Heart left ventricle (tissue), 16 donors: ENCODE measurements around the gene PTPN11. TPM values are rescaled to one million over a fixed set of nuclear protein-coding genes. Genes with fewer than 3 reads are reported as not detected.

Experiments
- ATAC-seq, 4 donors: fragments of 200-7000 bp; cut with Tn5 transposase; one replicate each; pipeline ENCODE4 v1.9.1; 2020 to 2022; ENCODE audit warnings: moderate library complexity in 4 of 4, mild to moderate bottlenecking in 3 of 4, moderate number of reproducible peaks in 1 of 4
- DNase-seq, 5 donors: peaks; one replicate each; pipeline ENCODE4 v3.0.0-alpha.2; 2020
- H3K27ac ChIP-seq, 12 donors: fragments of 200-600 bp; sonication (generic) in 4 of 12; one replicate each; pipeline versions ENCODE4 v1.5.0 to v1.8.0; 2016 to 2022; ENCODE audit warnings: mild to moderate bottlenecking in 2 of 12
- H3K27me3 ChIP-seq, 9 donors: fragments of 200-600 bp; sonication (generic) in 2 of 9; one replicate each; pipeline versions ENCODE4 v1.5.1 to v1.8.0; 2016 to 2022; ENCODE audit warnings: mild to moderate bottlenecking in 3 of 9
- H3K36me3 ChIP-seq, 9 donors: fragments of 200-600 bp; sonication (generic) in 2 of 9; one replicate each; pipeline versions ENCODE4 v1.5.0 to v1.8.0; 2018 to 2022; ENCODE audit warnings: mild to moderate bottlenecking in 2 of 9
- H3K4me1 ChIP-seq, 12 donors: fragments of 200-600 bp; sonication (generic) in 4 of 12; one replicate each; pipeline versions ENCODE4 v1.5.0 to v1.8.0; 2016 to 2022; ENCODE audit warnings: mild to moderate bottlenecking in 3 of 12
- H3K4me3 ChIP-seq, 12 donors: fragments of 200-600 bp; sonication (generic) in 4 of 12; one replicate each; pipeline versions ENCODE4 v1.5.0 to v1.8.0; 2017 to 2022; ENCODE audit warnings: mild to moderate bottlenecking in 9 of 12, moderate library complexity in 4 of 12
- H3K9me3 ChIP-seq, 12 donors: fragments of 200-600 bp; sonication (generic) in 4 of 12; one replicate each; pipeline versions ENCODE4 v1.5.0 to v1.8.0; 2016 to 2022; ENCODE audit warnings: mild to moderate bottlenecking in 1 of 12
- POLR2A ChIP-seq, 2 donors: fragments of 450-650 bp; IDR thresholded peaks; one replicate each; pipeline ENCODE4 v1.6.1; 2017; ENCODE audit warnings: antibody characterized with exemption in 2 of 2, mild to moderate bottlenecking in 2 of 2, moderate library complexity in 2 of 2
- WGBS, 4 donors: extraction: QIAGEN DNeasy Blood & Tissue Kit in 2 of 4; methylation state at CpG; one replicate each; pipeline versions ENCODE4 v1.1.5 to v1.1.7; 2013 to 2018; 5-methylcytosine and 5-hydroxymethylcytosine counted together
- intact Hi-C, 10 donors: fragments of 100-400 bp; cut with DNase I; formaldehyde crosslinking; loops; one replicate each; pipeline versions ENCODE4 v1.11.1 to v1.14.2; 2022
- polyA plus RNA-seq, 2 donors: library from polyadenylated mRNA; stranded (reverse); fragments of 200-250 nt; gene quantifications; one replicate each; pipeline ENCODE4 v1.2.3, GENCODE V29; 2013
- total RNA-seq, 9 donors: library from RNA; depleted of rRNA in 2 of 9; stranded (reverse); fragments of >200 nt in 2 of 9; fragmentation: NEBNext Ultra II Directional in 3 of 9; extraction: Animal tissue kit (Norgen Biotek cat#: 25700) in 3 of 9; gene quantifications; one replicate each; pipeline versions ENCODE4 v1.1.0 to v1.2.4, GENCODE V29; 2016 to 2023
- TF ChIP-seq, protein P1 (sequence below), 12 donors: fragments of 200-600 bp; sonication (generic) in 4 of 12; IDR thresholded peaks; one replicate each; pipeline versions ENCODE4 v1.5.0 to v1.8.0; 2018 to 2022; ENCODE audit warnings: antibody characterized with exemption in 12 of 12, mild to moderate bottlenecking in 5 of 12
- donor health status: ischemic (EF 13 %, LVEDD 7.1; RV severe dilation, severe dysfunction).
- donor health status: healthy with polysubstance abuse.
- donor health status: DM: no; HTN: yes; CAD: no.
- donor health status: DM: no; HTN: no; CAD: no.
- donor health status: ischemic (EF 25% LVEDD 6.9; RV normal size, moderate dysfunction).
- donor health status: ischemic (EF 25% LVEDD 5.7; RV mildly dilated, moderate dysfunction).
- donor health status: healthy.
- donor health status: DM: yes; HTN: yes; CAD: no.
- donor health status: ischemic (EF 35%, LVEDD 5.7; RV mildly dilated, moderate dysfunction).
- donor health status: nonischemic (EF 11% LVEDD 7.7; RV severe dilation, severe dysfunction).
- donor health status: DM: yes; HTN: yes; CAD: no.
- donor health status: PGD.
- donor health status: ischemic (EF 29% LVEDD 5.4; RV normal size, mild dysfunction).
- donor health status: nonischemic (EF 23%, LVEDD 6.1; RV moderate dilation, normal function).

PTPN11 gene
- total and polyA plus RNA-seq, 11 donors, result 35.9 to 197 (median 130) TPM

DNA sequence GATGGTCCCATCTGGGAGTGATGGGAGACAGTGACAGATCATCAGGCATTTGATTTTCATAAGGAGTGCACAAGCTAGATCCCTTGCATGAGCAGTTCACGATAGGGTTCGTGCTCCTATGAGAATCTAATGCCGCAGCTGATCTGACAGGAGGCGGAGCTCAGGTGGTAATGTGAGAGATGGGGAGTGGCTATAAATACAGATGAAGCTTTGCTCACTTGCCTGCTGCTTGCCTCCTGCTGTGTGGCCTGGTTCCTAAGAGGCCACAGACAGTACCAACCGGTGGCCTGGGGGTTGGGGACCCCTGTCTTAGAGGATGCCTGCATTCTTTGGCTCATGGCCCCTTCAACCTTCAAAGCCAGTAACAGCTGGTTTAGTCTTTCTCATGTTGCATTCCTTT is 130.3 kb downstream of the PTPN11 start:
- WGBS, 4 donors, result 71 to 83% (median 77%) methylated on average over 5 of the region's 5 CpGs
- H3K4me1 ChIP-seq, result no peaks in the 10 kb centered on the region
- H3K4me3 ChIP-seq, result no peak overlapping the region
- ATAC-seq (no peak), DNase-seq (no peak)
- no peak for TF ChIP-seq POLR2A (IDR thresholded peaks at IDR 0.05)
- TF ChIP-seq, protein P1, sequence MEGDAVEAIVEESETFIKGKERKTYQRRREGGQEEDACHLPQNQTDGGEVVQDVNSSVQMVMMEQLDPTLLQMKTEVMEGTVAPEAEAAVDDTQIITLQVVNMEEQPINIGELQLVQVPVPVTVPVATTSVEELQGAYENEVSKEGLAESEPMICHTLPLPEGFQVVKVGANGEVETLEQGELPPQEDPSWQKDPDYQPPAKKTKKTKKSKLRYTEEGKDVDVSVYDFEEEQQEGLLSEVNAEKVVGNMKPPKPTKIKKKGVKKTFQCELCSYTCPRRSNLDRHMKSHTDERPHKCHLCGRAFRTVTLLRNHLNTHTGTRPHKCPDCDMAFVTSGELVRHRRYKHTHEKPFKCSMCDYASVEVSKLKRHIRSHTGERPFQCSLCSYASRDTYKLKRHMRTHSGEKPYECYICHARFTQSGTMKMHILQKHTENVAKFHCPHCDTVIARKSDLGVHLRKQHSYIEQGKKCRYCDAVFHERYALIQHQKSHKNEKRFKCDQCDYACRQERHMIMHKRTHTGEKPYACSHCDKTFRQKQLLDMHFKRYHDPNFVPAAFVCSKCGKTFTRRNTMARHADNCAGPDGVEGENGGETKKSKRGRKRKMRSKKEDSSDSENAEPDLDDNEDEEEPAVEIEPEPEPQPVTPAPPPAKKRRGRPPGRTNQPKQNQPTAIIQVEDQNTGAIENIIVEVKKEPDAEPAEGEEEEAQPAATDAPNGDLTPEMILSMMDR (IDR thresholded peaks at IDR 0.05), result no peak
- intact Hi-C loops, result no loop called here
- no peaks in the 10 kb centered on the region for H3K9me3 ChIP-seq
- H3K27me3 ChIP-seq, result peaks cover 0 to 29% (median 0%) of the 10 kb centered on the region in 9 donors
- no peak overlapping the region for H3K27ac ChIP-seq
- H3K36me3 ChIP-seq, result no peaks in the 10 kb centered on the region

DNA sequence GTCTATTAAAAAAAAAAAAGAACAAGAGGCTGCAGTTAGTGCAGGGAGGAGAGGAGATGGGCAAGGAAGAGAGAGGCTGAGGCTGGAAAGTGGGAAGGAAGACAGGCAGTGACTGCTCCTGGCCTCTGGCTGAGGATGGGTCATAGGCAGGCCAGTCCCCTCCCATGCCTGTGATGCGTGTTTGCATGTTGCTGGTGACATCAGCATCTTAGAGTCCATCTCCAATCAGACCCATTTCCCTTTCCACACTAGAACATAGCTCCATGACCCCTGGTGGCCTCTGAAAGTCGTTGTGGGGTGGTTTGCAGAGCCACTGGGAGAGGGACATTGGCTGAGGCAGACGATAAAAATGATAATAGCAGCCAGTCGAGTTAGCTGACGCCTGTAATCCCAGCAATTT is 132.9 kb downstream of the PTPN11 start:
- Histone ChIP-seq H3K4me1 (no peaks in the 10 kb centered on the region), H3K4me3 (no peak overlapping the region), H3K36me3 (no peaks in the 10 kb centered on the region), H3K27me3 (peaks cover 0 to 22% (median 0%) of the 10 kb centered on the region in 9 donors), H3K27ac (no peak overlapping the region), H3K9me3 (no peaks in the 10 kb centered on the region)
- WGBS, 4 donors, result 52 to 55% (median 55%) methylated on average over 5 of the region's 5 CpGs
- ATAC-seq, result no peak
- no peak for DNase-seq
- TF ChIP-seq POLR2A (IDR thresholded peaks at IDR 0.05), result no peak
- intact Hi-C loops, result no loop called here

DNA sequence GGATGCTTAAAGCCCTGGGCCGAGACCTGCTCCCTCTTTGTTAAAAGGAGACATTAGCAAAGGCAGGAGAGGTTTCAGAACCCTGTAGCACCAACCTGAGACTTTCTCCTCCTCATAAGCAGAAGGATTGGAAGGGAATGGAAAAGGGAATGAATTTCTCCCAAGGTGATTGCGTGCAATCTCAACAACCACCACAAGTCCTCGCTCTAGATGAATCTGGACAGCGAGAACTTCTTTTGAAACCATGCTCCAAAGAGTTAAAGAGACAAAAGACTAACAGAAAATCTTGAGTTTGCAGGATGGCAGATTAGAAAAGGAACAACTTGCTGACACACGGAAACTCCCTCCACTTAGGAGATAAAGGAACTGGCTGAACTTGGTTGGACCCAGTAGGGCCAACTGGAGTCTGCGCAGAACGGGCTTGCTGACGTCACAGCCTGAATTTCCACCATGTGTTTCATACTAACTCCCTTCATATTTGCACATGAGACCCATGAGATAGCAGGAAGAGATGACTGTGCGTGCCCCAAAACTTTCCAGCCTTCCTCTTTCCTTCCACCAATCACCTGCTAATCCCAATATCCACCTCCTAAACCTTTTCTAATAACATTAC is 137.0 kb downstream of the PTPN11 start:
- intact Hi-C loops, result no loop called here
- no peak for ATAC-seq

DNA sequence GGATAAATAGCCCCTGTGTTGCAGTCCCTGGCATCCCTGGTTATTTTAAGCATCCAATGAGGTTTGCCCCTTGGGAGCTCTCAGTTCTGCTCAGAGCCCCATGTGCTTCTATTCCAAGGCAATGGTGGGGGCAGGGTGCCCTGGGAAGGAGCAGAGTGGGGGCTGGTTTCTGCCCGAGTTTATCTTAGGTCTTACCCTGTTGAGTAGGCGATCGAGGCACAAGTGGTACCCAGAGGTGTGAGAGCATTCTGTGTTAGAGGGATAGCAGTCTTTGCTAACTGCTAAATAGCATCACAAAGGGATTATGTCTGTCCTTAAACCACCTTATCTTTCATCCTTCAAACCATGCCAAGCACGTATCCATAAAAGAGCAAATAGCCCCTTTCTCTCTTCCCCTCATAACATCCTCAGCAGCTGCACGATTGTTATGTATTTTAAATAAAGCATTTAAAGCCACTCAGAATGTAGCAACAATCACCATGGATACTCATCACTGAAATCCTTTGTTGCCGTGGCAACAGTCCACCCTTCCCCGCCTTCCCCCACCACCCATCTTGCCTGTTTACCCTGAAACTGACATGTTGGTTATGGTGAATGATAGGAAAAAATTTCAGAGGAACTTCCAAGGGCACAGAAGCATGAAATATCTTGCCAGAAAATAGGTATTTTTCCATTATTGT is 139.3 kb downstream of the PTPN11 start:
- H3K4me1 ChIP-seq, result no peaks in the 10 kb centered on the region
- WGBS, 4 donors, result 51 to 67% (median 58%) methylated on average over 7 of the region's 7 CpGs
- intact Hi-C loops, result no loop called here
- TF ChIP-seq POLR2A (IDR thresholded peaks at IDR 0.05), result no peak
- TF ChIP-seq, protein P1 (IDR thresholded peaks at IDR 0.05), result no peak
- no peaks in the 10 kb centered on the region for H3K36me3 ChIP-seq
- ATAC-seq, result no peak
- no peak overlapping the region for H3K4me3 ChIP-seq
- no peaks in the 10 kb centered on the region for H3K9me3 ChIP-seq
- peaks cover 0 to 16% (median 0%) of the 10 kb centered on the region in 9 donors for H3K27me3 ChIP-seq
- no peak overlapping the region for H3K27ac ChIP-seq
- DNase-seq, result no peak

More for the DNA sequence above, 137.0 kb downstream of the PTPN11 start:
- no peaks in the 10 kb centered on the region for H3K4me1 ChIP-seq
- TF ChIP-seq, protein P1 (IDR thresholded peaks at IDR 0.05), result no peak
- TF ChIP-seq POLR2A (IDR thresholded peaks at IDR 0.05), result no peak
- no peak overlapping the region for H3K27ac ChIP-seq
- H3K36me3 ChIP-seq, result no peaks in the 10 kb centered on the region
- DNase-seq, result no peak
- WGBS, 4 donors, result 56 to 66% (median 62%) methylated on average over 9 of the region's 9 CpGs
- H3K27me3 ChIP-seq, result peaks cover 0 to 18% (median 0%) of the 10 kb centered on the region in 9 donors
- no peaks in the 10 kb centered on the region for H3K9me3 ChIP-seq
- no peak overlapping the region for H3K4me3 ChIP-seq

Other genes with a start within 250 kb of the PTPN11 start
- 10 to 100 TPM; 16.2 to 30.7 (median 23.9) TPM for gene HECTD4, start 36.5 kb upstream of the PTPN11 start, total RNA-seq
- 10 to 100 TPM in 1 of 2 donors, 1 to 10 TPM in 1; 6.3 to 14.7 TPM for gene HECTD4, start 36.5 kb upstream of the PTPN11 start, polyA plus RNA-seq
- 100 to 1,000 TPM; 572 to 886 (median 746) TPM for gene RPL6, start 9.3 kb upstream of the PTPN11 start, total RNA-seq
- 1,000 to 10,000 TPM; 1,054 to 1,760 TPM for gene RPL6, start 9.3 kb upstream of the PTPN11 start, polyA plus RNA-seq